Gastroesophageal sphincter (tissue), 4 donors: ENCODE data around the gene ETV6. TPM values are rescaled to one million over a fixed set of nuclear protein-coding genes. Genes with fewer than 3 reads are reported as not detected.

Experiments used
- ATAC-seq: fragments of 150-250 bp; one replicate; pipeline ENCODE4 v1.9.1; 2016; ENCODE audit warnings: mild to moderate bottlenecking, moderate library complexity
- H3K27ac ChIP-seq, 4 donors: fragments of 200-600 bp; sonication (generic) in 3 of 4; 1 replicate in 3 of 4; 2 replicates in 1 of 4; pipeline ENCODE4 v1.5.1; 2016 to 2019
- H3K27me3 ChIP-seq: fragments of 200-600 bp; sonication (generic); one replicate; pipeline ENCODE4 v1.5.1; 2019
- H3K36me3 ChIP-seq, 2 donors: fragments of 200-600 bp; sonication (generic); one replicate each; pipeline ENCODE4 v1.5.1; 2019; ENCODE audit warnings: control low read depth in 1 of 2
- H3K4me1 ChIP-seq, 3 donors: fragments of 200-600 bp; sonication (generic); 1 replicate in 2 of 3; 2 replicates in 1 of 3; pipeline ENCODE4 v1.5.1; 2016 to 2019; ENCODE audit warnings: control low read depth in 2 of 3
- H3K4me3 ChIP-seq, 2 donors: fragments of 200-600 bp; sonication (generic); one replicate each; pipeline ENCODE4 v1.5.1; 2019; ENCODE audit warnings: mild to moderate bottlenecking in 1 of 2, moderate library complexity in 1 of 2
- H3K9me3 ChIP-seq, 3 donors: fragments of 200-600 bp; sonication (generic); one replicate each; pipeline ENCODE4 v1.5.1; 2017 to 2019; ENCODE audit warnings: control low read depth in 2 of 3
- CTCF ChIP-seq, 4 experiments: fragments of 200-600 bp in 2 of 4; fragments of 450-650 bp in 2 of 4; sonication (generic) in 1 of 4; IDR thresholded peaks; one replicate each; pipeline ENCODE4 v1.5.1; 2017 to 2019; ENCODE audit warnings: antibody characterized with exemption in 4 of 4, mild to moderate bottlenecking in 2 of 4, moderate library complexity in 2 of 4
- EP300 ChIP-seq: sonication (generic); formaldehyde crosslinking; IDR thresholded peaks from one replicate; pipeline ENCODE4 v1.6.1; 2017; ENCODE audit warnings: antibody characterized with exemption, mild to moderate bottlenecking
- POLR2A ChIP-seq, 2 donors: fragments of 450-650 bp; IDR thresholded peaks; one replicate each; pipeline ENCODE4 v1.6.1; 2017; ENCODE audit warnings: antibody characterized with exemption in 2 of 2, mild to moderate bottlenecking in 2 of 2, moderate library complexity in 1 of 2
- POLR2AphosphoS5 ChIP-seq: sonication (generic); formaldehyde crosslinking; IDR thresholded peaks from one replicate; pipeline ENCODE4 v1.6.1; 2017; ENCODE audit warnings: antibody characterized with exemption
- WGBS, 2 donors: methylation state at CpG; one replicate each; pipeline ENCODE4 v1.1.5; 2018; ENCODE audit warnings: low coverage in 1 of 2; 5-methylcytosine and 5-hydroxymethylcytosine counted together
- total RNA-seq, 4 donors: library from RNA; depleted of rRNA; stranded (reverse); fragments of >200 nt; gene quantifications; one replicate each; pipeline ENCODE4 v1.1.0, GENCODE V29; 2016

ETV6 gene
- total RNA-seq, 4 donors from 2014 or later: 18.7 to 30.1 (median 21.1) TPM

- Histone ChIP-seq H3K27me3 (no peaks in the 10 kb centered on the region), H3K4me3 (no peak overlapping the region), H3K27ac (peak overlapping the region in 2 of 4 donors; percentile 6 to 74), H3K36me3 (no peaks in the 10 kb centered on the region), H3K9me3 (no peaks in the 10 kb centered on the region), H3K4me1 (peaks cover 0 to 92% (median 8%) of the 10 kb centered on the region in 3 donors)
- TF ChIP-seq CTCF (IDR thresholded peaks at IDR 0.05) (no peak), POLR2AphosphoS5 (no peak), EP300 (no peak), POLR2A (IDR thresholded peaks at IDR 0.05) (no peak)
- no peak for ATAC-seq
- 46 to 65% methylated on average over 4 to 8 of the region's 8 CpGs for WGBS, 2 donors
Observed at GRCh38 chr12:11746024-11746771, 96.7 kb downstream of the ETV6 start.

GRCh38 chr12:11746940-11747716 lies 97.7 kb downstream of the ETV6 start:
- H3K27me3 ChIP-seq: no peaks in the 10 kb centered on the region
- peaks cover 0 to 87% (median 8%) of the 10 kb centered on the region in 3 donors for H3K4me1 ChIP-seq
- WGBS, 2 donors: 79 to 81% methylated on average over 7 of the region's 7 CpGs
- H3K36me3 ChIP-seq: no peaks in the 10 kb centered on the region
- TF ChIP-seq POLR2AphosphoS5 (no peak), EP300 (no peak), POLR2A (IDR thresholded peaks at IDR 0.05) (no peak), CTCF (IDR thresholded peaks at IDR 0.05) (no peak)
- H3K27ac ChIP-seq: peak overlapping the region in 2 of 4 donors; percentile 25 to 51
- ATAC-seq: no peak
- no peak overlapping the region for H3K4me3 ChIP-seq
- H3K9me3 ChIP-seq: no peaks in the 10 kb centered on the region

- 69 to 83% methylated on average over 2 of the region's 3 CpGs for WGBS, 2 donors
- Histone ChIP-seq H3K27ac (no peak overlapping the region), H3K4me1 (peaks cover 7 to 87% (median 8%) of the 10 kb centered on the region in 3 donors), H3K9me3 (no peaks in the 10 kb centered on the region), H3K27me3 (no peaks in the 10 kb centered on the region), H3K4me3 (no peak overlapping the region), H3K36me3 (no peaks in the 10 kb centered on the region)
- no peak for ATAC-seq
- TF ChIP-seq CTCF (IDR thresholded peaks at IDR 0.05) (no peak), POLR2AphosphoS5 (no peak), POLR2A (IDR thresholded peaks at IDR 0.05) (no peak), EP300 (no peak)
Observed at GRCh38 chr12:11747969-11748368, 98.5 kb downstream of the ETV6 start.

DNA sequence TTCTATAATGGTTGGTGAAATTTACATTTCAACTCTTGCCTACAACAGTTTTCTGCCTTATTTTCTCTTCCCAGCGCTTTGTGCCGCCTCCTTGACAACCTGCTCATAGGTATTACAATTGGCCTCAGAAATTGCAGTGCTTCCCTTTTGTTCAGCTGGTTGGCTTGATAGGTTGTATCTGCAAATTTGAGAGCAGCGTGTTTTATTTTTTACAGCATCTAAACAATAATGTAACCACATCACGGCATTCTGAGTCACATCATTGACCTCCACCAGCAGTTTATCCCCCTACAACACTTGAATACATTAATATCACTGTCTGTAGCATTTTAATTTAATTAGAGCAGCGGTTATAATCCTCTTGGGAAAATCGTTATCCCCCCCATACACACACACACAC lies 99.4 kb downstream of the ETV6 start:
- Histone ChIP-seq H3K4me3 (no peak overlapping the region), H3K4me1 (peaks cover 13 to 87% (median 14%) of the 10 kb centered on the region in 3 donors), H3K27ac (no peak overlapping the region), H3K9me3 (no peaks in the 10 kb centered on the region), H3K36me3 (no peaks in the 10 kb centered on the region), H3K27me3 (no peaks in the 10 kb centered on the region)
- 87 to 100% methylated on average over 5 to 6 of the region's 6 CpGs for WGBS, 2 donors
- ATAC-seq: no peak
- TF ChIP-seq CTCF (IDR thresholded peaks at IDR 0.05) (no peak), POLR2A (IDR thresholded peaks at IDR 0.05) (no peak), EP300 (no peak), POLR2AphosphoS5 (no peak)
